OCI-LY7 (cell line): ENCODE results near the gene BBS10. TPM values are rescaled to one million over a fixed set of nuclear protein-coding genes. Genes with fewer than 3 reads are reported as not detected.
"Not testable (repeated sequence)": the region's sequence is repeated elsewhere in the genome, so short reads cannot be mapped to it uniquely, and the experiment has no call there.

Source experiments
- BruUV-seq: library from RNA; stranded (reverse); fragments of 400-500 nt; replicated peaks from 2 replicates; lab custom pipeline; 2021; lab: Mats Ljungman, UMichigan
- CTCF ChIA-PET: fragments of 300-600 bp; sonication (Branson Sonifier 250); formaldehyde crosslinking; loops from one replicate; lab custom pipeline; 2022; ENCODE audit warnings: antibody characterized with exemption; ENCODE audit not compliant: unreplicated experiment; lab: Charles Lee
- POLR2A ChIA-PET: fragments of 300-600 bp; sonication (Branson Sonifier 250); formaldehyde crosslinking; loops from one replicate; lab custom pipeline; 2022; ENCODE audit warnings: antibody characterized with exemption; lab: Charles Lee
- DNase-seq: peaks from one replicate; pipeline ENCODE4 v3.0.0-alpha.2; 2015; ENCODE audit warnings: low spot score
- H2AFZ ChIP-seq: fragments of 200-600 bp; sonication (generic), shearing (Covaris generic); 2 replicates; pipeline ENCODE4 v1.6.1; 2014; ENCODE audit warnings: mild to moderate bottlenecking, antibody characterized with exemption, low read length, moderate library complexity
- H3K27ac ChIP-seq: fragments of 200-600 bp; sonication (generic); 2 replicates; pipeline ENCODE4 v1.5.1; 2014; ENCODE audit warnings: mixed run types, low read depth, mild to moderate bottlenecking, moderate library complexity, low read length, inconsistent platforms; ENCODE audit not compliant: poor library complexity, severe bottlenecking
- H3K36me3 ChIP-seq: fragments of 200-600 bp; sonication (generic); 2 replicates; pipeline ENCODE4 v1.6.1; 2014; ENCODE audit warnings: mild to moderate bottlenecking, antibody characterized with exemption, low read length, moderate library complexity, mixed read lengths; ENCODE audit not compliant: insufficient read depth
- H3K4me1 ChIP-seq: fragments of 200-600 bp; sonication (generic); 2 replicates; pipeline ENCODE4 v1.5.1; 2014; ENCODE audit warnings: mild to moderate bottlenecking, low read length; ENCODE audit not compliant: insufficient read depth, poor library complexity, severe bottlenecking
- H3K4me2 ChIP-seq: fragments of 200-600 bp; sonication (generic); 2 replicates; pipeline ENCODE4 v1.6.1; 2014; ENCODE audit warnings: mild to moderate bottlenecking, low read length
- H3K4me3 ChIP-seq: fragments of 200-600 bp; sonication (generic); 2 replicates; pipeline ENCODE4 v1.5.1; 2014; ENCODE audit warnings: mild to moderate bottlenecking, low read depth, low read length; ENCODE audit not compliant: poor library complexity, severe bottlenecking
- H3K79me2 ChIP-seq: fragments of 200-600 bp; sonication (generic); 2 replicates; pipeline ENCODE4 v1.6.1; 2016; ENCODE audit warnings: low read depth, mild to moderate bottlenecking, low read length, moderate library complexity, mixed read lengths; ENCODE audit not compliant: insufficient read depth
- H3K9me2 ChIP-seq: fragments of 200-600 bp; sonication (generic); 2 replicates; pipeline ENCODE4 v1.6.1; 2016; ENCODE audit warnings: mild to moderate bottlenecking, low read length, mixed read lengths; ENCODE audit not compliant: insufficient read depth
- H3K9me3 ChIP-seq: fragments of 200-600 bp; sonication (generic); 2 replicates; pipeline ENCODE4 v1.6.1; 2014; ENCODE audit warnings: mild to moderate bottlenecking, mixed run types, low read length, mixed read lengths
- H4K20me1 ChIP-seq: fragments of 200-600 bp; sonication (generic); 2 replicates; pipeline ENCODE4 v1.6.1; 2014; ENCODE audit warnings: mild to moderate bottlenecking, antibody characterized with exemption, low read length, moderate library complexity, mixed read lengths; ENCODE audit not compliant: insufficient read depth
- EZH2phosphoT487 ChIP-seq: fragments of 200-600 bp; sonication (generic); IDR thresholded peaks from 2 replicates; pipeline ENCODE4 v1.6.1; 2018; ENCODE audit warnings: low read depth, borderline replicate concordance, mild to moderate bottlenecking, mixed run types, antibody characterized with exemption, low read length, moderate library complexity, mixed read lengths
- intact Hi-C: fragments of 100-400 bp; cut with micrococcal nuclease; formaldehyde crosslinking; loops from one replicate; pipeline ENCODE4 v1.10.0; 2022; ENCODE audit not compliant: unreplicated experiment
- total RNA-seq, 2 experiments: library from RNA; depleted of rRNA in 1 of 2; stranded (reverse); fragments of >200 nt in 1 of 2; shearing (Covaris generic) in 1 of 2; gene quantifications; 2 replicates each; pipeline ENCODE4 v1.2.3, GENCODE V29; 2014 to 2022
- TF ChIP-seq, protein P1 (sequence below): fragments of 200-600 bp; sonication (generic); conservative IDR thresholded peaks from 2 replicates; pipeline ENCODE4 v1.5.1; 2014; ENCODE audit warnings: mild to moderate bottlenecking, antibody characterized with exemption, low read length, moderate library complexity, mixed read lengths

The BBS10 gene
- total RNA-seq, 2 experiments from 2014 or later, result 5.5 to 6.2 TPM

DNA sequence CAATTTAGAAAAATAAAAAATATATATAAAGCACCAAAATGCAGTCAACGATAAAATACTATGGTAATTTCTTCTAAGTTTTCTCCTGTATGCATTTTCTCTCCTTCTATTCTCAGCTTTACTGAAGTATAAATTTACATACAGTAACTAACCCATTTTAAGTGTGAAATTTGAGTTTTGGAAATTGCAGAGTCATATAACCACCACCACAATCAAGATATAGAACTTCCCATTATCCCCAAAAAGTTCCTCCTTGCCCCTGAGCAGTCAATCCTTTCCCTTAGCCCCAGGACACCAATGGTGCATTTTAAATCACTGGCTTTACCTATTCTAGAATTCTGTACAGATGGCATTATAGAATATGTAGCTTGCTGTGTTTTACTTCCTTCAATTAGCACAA, 31.0 kb upstream of the BBS10 start:
- H4K20me1 ChIP-seq, result no peaks in the 10 kb centered on the region
- no peak for DNase-seq
- BruUV-seq, result no TSS peak
- no peak overlapping the region for H3K4me3 ChIP-seq
- ChIA-PET POLR2A (interaction anchor here (1.5 kb wide), 1 partner anchor 31 kb away, joined by 5 read pairs; the partner anchor contains the start of gene BBS10), CTCF (no interaction called here)
- H3K9me2 ChIP-seq, result no peaks in the 10 kb centered on the region
- H3K79me2 ChIP-seq, result no peaks in the 10 kb centered on the region
- no peaks in the 10 kb centered on the region for H3K4me1 ChIP-seq
- H3K4me2 ChIP-seq, result no peak overlapping the region
- peaks cover 44% of the 10 kb centered on the region for H3K36me3 ChIP-seq
- no peak for TF ChIP-seq EZH2phosphoT487
- TF ChIP-seq, protein P1, sequence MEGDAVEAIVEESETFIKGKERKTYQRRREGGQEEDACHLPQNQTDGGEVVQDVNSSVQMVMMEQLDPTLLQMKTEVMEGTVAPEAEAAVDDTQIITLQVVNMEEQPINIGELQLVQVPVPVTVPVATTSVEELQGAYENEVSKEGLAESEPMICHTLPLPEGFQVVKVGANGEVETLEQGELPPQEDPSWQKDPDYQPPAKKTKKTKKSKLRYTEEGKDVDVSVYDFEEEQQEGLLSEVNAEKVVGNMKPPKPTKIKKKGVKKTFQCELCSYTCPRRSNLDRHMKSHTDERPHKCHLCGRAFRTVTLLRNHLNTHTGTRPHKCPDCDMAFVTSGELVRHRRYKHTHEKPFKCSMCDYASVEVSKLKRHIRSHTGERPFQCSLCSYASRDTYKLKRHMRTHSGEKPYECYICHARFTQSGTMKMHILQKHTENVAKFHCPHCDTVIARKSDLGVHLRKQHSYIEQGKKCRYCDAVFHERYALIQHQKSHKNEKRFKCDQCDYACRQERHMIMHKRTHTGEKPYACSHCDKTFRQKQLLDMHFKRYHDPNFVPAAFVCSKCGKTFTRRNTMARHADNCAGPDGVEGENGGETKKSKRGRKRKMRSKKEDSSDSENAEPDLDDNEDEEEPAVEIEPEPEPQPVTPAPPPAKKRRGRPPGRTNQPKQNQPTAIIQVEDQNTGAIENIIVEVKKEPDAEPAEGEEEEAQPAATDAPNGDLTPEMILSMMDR, result no peak
- H2AFZ ChIP-seq, result no peak overlapping the region
- H3K9me3 ChIP-seq, result no peaks in the 10 kb centered on the region
- intact Hi-C loops, result no loop called here
- no peak overlapping the region for H3K27ac ChIP-seq

DNA sequence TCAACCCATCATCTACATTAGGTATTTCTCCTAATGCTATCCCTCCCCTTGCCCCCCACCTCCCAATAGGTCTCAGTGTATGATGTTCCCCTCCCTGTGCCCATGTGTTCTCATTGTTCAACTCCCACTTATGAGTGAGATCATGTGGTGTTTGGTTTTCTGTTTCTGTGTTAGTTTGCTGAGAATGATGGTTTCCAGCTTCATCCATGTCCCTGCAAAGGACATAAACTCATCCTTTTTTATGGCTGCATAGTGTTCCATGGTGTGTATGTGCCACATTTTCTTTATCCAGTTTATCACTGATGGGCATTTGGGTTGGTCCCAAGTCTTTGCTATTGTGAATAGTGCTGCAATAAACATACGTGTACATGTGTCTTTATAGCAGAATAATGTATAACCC, 28.7 kb upstream of the BBS10 start:
- H3K4me2 ChIP-seq, H3K79me2 ChIP-seq, intact Hi-C loops, H3K9me3 ChIP-seq, H4K20me1 ChIP-seq, H2AFZ ChIP-seq, H3K27ac ChIP-seq, H3K4me3 ChIP-seq, BruUV-seq, DNase-seq, CTCF ChIA-PET, H3K4me1 ChIP-seq, H3K9me2 ChIP-seq: not testable (repeated sequence)
- POLR2A ChIA-PET, result interaction anchor here (1.0 to 1.7 kb wide), 3 partner anchors 8 to 11 kb away, joined by 3 to 4 read pairs (median 4); no protein-coding TSS in a partner anchor
- H3K36me3 ChIP-seq, result peaks cover 43% of the 10 kb centered on the region

DNA sequence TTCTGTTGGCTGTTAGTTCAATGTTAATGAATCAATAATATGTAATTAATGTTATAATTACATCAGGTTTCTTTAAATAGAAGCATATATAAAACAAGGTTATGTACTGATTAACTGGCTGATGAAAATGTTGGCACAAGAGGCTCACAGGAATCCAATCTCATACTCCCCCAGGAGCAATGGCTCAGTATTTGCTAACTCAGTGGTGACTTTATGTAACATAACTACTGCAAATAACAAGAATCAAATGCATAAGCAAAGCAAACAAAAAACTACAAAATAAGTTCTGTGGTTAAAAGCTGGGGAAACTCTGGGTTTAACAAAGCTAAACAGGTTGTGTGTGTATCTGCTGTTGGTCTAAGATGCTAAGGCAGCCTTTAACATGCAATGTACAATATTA, 27.7 kb upstream of the BBS10 start:
- Histone ChIP-seq H2AFZ (no peak overlapping the region), H3K9me3 (no peaks in the 10 kb centered on the region), H3K36me3 (peaks cover 44% of the 10 kb centered on the region), H3K4me2 (no peak overlapping the region), H3K27ac (no peak overlapping the region), H3K9me2 (no peaks in the 10 kb centered on the region), H3K79me2 (no peaks in the 10 kb centered on the region), H3K4me3 (no peak overlapping the region), H4K20me1 (no peaks in the 10 kb centered on the region), H3K4me1 (no peaks in the 10 kb centered on the region)
- no peak for DNase-seq
- no TSS peak for BruUV-seq
- POLR2A ChIA-PET, result interaction anchor here (0.7 to 1.7 kb wide), 5 partner anchors 9 to 292 kb away, joined by 3 to 4 read pairs (median 4); no protein-coding TSS in a partner anchor
- CTCF ChIA-PET, result no interaction called here
- TF ChIP-seq, protein P1, result no peak
- no peak for TF ChIP-seq EZH2phosphoT487
- intact Hi-C loops, result no loop called here
